ENCODE measurements around the gene G6PC1. TPM values are rescaled to one million over a fixed set of nuclear protein-coding genes. Genes with fewer than 3 reads are reported as not detected.
A peak's percentile ranks its signal among the peaks of the same experiment; 100 is the strongest.

G6PC1 gene
- total RNA-seq, 1 donor: not detected

DNA sequence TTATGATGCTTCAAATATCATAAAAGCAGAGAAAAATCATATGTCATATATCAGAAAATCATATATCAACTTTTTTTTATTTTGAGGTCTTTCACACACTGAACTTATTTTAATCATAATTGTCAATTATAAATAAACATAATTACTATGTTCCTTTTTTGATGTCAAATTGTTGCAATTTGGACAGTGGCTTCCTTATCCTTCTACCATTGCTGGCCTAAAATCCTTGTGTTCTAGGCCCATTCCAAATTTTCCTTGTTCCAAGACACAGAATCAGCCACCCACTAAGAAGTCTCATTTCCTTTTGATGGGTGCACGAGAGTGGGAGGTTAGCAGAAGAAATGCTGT is 28.9 kb downstream of the G6PC1 start:
- Histone ChIP-seq H3K4me3 (ENCODE audit: insufficient read depth, low read length) (no peak overlapping the region), H3K79me2 (ENCODE audit: insufficient read depth, low read length) (no peaks in the 10 kb centered on the region), H4K20me1 (ENCODE audit: insufficient read depth, low read length) (no peaks in the 10 kb centered on the region), H2AFZ (ENCODE audit: low read length) (no peak overlapping the region), H3K9me3 (ENCODE audit: low read depth, low read length) (no peaks in the 10 kb centered on the region), H3K27ac (ENCODE audit: low read depth, low read length) (no peak overlapping the region), H3K36me3 (ENCODE audit: insufficient read depth, low read length) (no peaks in the 10 kb centered on the region), H3K4me1 (ENCODE audit: insufficient read depth, low read length) (peaks cover 9% of the 10 kb centered on the region), H3K27me3 (ENCODE audit: insufficient read depth, low read length) (peaks cover 8% of the 10 kb centered on the region), H3K4me2 (ENCODE audit: insufficient read depth, low read length) (no peak overlapping the region)
- TF ChIP-seq, protein P1, sequence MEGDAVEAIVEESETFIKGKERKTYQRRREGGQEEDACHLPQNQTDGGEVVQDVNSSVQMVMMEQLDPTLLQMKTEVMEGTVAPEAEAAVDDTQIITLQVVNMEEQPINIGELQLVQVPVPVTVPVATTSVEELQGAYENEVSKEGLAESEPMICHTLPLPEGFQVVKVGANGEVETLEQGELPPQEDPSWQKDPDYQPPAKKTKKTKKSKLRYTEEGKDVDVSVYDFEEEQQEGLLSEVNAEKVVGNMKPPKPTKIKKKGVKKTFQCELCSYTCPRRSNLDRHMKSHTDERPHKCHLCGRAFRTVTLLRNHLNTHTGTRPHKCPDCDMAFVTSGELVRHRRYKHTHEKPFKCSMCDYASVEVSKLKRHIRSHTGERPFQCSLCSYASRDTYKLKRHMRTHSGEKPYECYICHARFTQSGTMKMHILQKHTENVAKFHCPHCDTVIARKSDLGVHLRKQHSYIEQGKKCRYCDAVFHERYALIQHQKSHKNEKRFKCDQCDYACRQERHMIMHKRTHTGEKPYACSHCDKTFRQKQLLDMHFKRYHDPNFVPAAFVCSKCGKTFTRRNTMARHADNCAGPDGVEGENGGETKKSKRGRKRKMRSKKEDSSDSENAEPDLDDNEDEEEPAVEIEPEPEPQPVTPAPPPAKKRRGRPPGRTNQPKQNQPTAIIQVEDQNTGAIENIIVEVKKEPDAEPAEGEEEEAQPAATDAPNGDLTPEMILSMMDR (IDR thresholded peaks at IDR 0.05; ENCODE audit: extremely low read depth, low read depth, low read length): no peak
- DNase-seq (ENCODE audit: insufficient read length, low spot score, missing footprints): no peak

DNA sequence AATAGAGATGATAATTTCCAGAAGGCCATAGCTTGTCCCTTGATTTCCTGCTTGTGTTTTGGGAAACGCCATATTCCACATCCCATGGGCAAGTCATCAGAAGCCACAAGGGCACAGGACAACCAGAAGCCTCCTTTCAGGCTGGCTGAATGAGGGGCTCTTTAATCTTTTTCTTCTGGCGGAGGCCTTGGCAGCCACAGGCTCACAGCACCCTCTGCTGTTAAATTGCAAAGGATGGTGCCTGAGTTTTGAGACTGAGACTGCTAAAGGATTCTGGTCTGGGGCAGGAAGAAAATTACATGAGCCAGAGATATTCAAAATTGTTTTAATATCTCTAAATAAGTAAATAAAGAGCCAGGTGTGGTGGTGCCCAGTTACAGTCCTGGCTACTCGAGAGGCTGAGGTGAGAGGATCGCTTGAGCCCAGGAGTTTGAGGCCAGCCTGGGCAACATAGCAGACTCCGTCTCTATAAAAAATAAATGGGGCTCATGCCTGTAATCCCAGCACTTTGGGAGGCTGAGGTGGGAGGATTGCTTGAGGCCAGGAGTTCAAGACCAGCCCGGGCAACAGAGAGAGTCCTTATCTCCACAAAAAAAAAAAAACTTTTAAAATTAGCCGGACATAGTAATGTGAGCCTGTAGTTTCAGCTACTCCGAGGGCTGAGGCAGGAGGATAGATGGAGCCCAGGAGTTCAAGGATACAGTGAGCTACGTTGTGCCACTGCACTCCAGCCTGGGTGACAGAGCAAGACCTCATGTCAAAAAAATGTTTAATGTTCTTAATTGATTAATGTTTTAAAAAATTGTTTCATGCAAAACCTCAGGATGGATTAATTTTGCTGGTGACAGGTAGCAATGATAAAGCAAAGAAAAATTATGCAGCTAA is 37.4 kb downstream of the G6PC1 start:
- H3K36me3 ChIP-seq (ENCODE audit: insufficient read depth, low read length): no peaks in the 10 kb centered on the region
- peak overlapping the region; percentile 46 for H3K4me2 ChIP-seq (ENCODE audit: insufficient read depth, low read length)
- DNase-seq (ENCODE audit: insufficient read length, low spot score, missing footprints): peak; percentile 91
- peak overlapping the region; percentile 69 for H2AFZ ChIP-seq (ENCODE audit: low read length)
- H4K20me1 ChIP-seq (ENCODE audit: insufficient read depth, low read length): no peaks in the 10 kb centered on the region
- no peak overlapping the region for H3K27ac ChIP-seq (ENCODE audit: low read depth, low read length)
- H3K9me3 ChIP-seq (ENCODE audit: low read depth, low read length): no peaks in the 10 kb centered on the region
- H3K4me1 ChIP-seq (ENCODE audit: insufficient read depth, low read length): no peaks in the 10 kb centered on the region
- H3K4me3 ChIP-seq (ENCODE audit: insufficient read depth, low read length): no peak overlapping the region
- H3K79me2 ChIP-seq (ENCODE audit: insufficient read depth, low read length): no peaks in the 10 kb centered on the region
- TF ChIP-seq, protein P1 (IDR thresholded peaks at IDR 0.05; ENCODE audit: extremely low read depth, low read depth, low read length): peak; percentile 77
- H3K27me3 ChIP-seq (ENCODE audit: insufficient read depth, low read length): peaks cover 8% of the 10 kb centered on the region

DNA sequence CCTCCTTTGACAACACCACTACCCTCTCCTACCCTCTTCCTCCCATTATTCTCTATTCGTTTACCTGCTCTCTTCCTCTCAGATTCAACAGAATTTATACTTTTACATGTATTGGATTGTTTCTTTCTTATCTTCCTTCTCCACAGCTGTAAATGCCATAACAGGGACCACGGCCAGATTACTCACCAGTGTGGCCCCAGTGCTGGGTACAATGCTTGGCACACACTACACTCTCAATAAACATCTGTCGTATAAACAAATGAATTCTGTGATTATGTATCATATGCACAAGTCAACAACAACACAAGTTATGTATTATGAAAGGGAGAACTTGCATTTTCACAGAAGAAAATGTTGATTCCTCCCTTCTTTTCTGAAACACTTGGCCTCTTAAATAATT is 43.6 kb downstream of the G6PC1 start:
- no peaks in the 10 kb centered on the region for H3K79me2 ChIP-seq (ENCODE audit: insufficient read depth, low read length)
- no peaks in the 10 kb centered on the region for H3K4me1 ChIP-seq (ENCODE audit: insufficient read depth, low read length)
- no peaks in the 10 kb centered on the region for H3K9me3 ChIP-seq (ENCODE audit: low read depth, low read length)
- no peak overlapping the region for H3K27ac ChIP-seq (ENCODE audit: low read depth, low read length)
- H3K4me2 ChIP-seq (ENCODE audit: insufficient read depth, low read length): no peak overlapping the region
- H2AFZ ChIP-seq (ENCODE audit: low read length): no peak overlapping the region
- TF ChIP-seq, protein P1 (IDR thresholded peaks at IDR 0.05; ENCODE audit: extremely low read depth, low read depth, low read length): no peak
- H3K36me3 ChIP-seq (ENCODE audit: insufficient read depth, low read length): peaks cover 6% of the 10 kb centered on the region
- no peaks in the 10 kb centered on the region for H4K20me1 ChIP-seq (ENCODE audit: insufficient read depth, low read length)
- no peaks in the 10 kb centered on the region for H3K27me3 ChIP-seq (ENCODE audit: insufficient read depth, low read length)
- DNase-seq (ENCODE audit: insufficient read length, low spot score, missing footprints): no peak
- no peak overlapping the region for H3K4me3 ChIP-seq (ENCODE audit: insufficient read depth, low read length)

DNA sequence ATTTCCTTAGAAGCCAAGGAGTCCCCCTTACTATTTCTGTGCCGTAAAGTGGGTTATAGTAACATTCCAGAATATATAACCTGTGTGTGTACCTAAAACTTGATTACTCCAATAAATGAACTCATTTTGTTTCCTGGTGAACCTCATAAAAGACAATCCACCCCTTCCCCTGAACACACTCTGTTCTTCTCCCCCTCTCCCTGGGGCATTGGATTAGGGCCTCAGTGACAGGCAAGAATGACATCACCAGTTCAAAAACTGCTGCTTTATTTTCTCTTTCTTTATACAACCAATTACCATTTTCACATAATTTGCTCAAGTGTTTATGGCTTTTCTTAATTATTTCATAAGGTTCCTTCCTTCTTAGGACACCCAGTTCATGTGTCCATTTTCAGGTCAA is 46.2 kb downstream of the G6PC1 start:
- H3K27me3 ChIP-seq (ENCODE audit: insufficient read depth, low read length): no peaks in the 10 kb centered on the region
- TF ChIP-seq, protein P1 (IDR thresholded peaks at IDR 0.05; ENCODE audit: extremely low read depth, low read depth, low read length): no peak
- no peak overlapping the region for H3K4me2 ChIP-seq (ENCODE audit: insufficient read depth, low read length)
- peaks cover 24% of the 10 kb centered on the region for H3K36me3 ChIP-seq (ENCODE audit: insufficient read depth, low read length)
- DNase-seq (ENCODE audit: insufficient read length, low spot score, missing footprints): no peak
- H4K20me1 ChIP-seq (ENCODE audit: insufficient read depth, low read length): no peaks in the 10 kb centered on the region
- no peaks in the 10 kb centered on the region for H3K9me3 ChIP-seq (ENCODE audit: low read depth, low read length)
- H3K79me2 ChIP-seq (ENCODE audit: insufficient read depth, low read length): no peaks in the 10 kb centered on the region
- no peak overlapping the region for H3K27ac ChIP-seq (ENCODE audit: low read depth, low read length)
- H3K4me1 ChIP-seq (ENCODE audit: insufficient read depth, low read length): no peaks in the 10 kb centered on the region
- no peak overlapping the region for H2AFZ ChIP-seq (ENCODE audit: low read length)
- H3K4me3 ChIP-seq (ENCODE audit: insufficient read depth, low read length): no peak overlapping the region
